LNCaP clone FGC (cell line): ENCODE measurements around the gene MGAT5.

Experiments
- DNase-seq: peaks from one replicate; pipeline ENCODE4 v3.0.0-alpha.2; 2011; ENCODE audit warnings: low read depth
- H3K4me3 ChIP-seq: 2 replicates; pipeline ENCODE4 v1.5.1; 2011; ENCODE audit warnings: mild to moderate bottlenecking, low read depth, low read length, control low read depth
- CTCF ChIP-seq: IDR thresholded peaks from 2 replicates; pipeline ENCODE4 v1.5.1; 2012; ENCODE audit warnings: mild to moderate bottlenecking; ENCODE audit not compliant: control insufficient read depth, insufficient read depth; ENCODE audit errors: extremely low read depth

Gene MGAT5

DNA sequence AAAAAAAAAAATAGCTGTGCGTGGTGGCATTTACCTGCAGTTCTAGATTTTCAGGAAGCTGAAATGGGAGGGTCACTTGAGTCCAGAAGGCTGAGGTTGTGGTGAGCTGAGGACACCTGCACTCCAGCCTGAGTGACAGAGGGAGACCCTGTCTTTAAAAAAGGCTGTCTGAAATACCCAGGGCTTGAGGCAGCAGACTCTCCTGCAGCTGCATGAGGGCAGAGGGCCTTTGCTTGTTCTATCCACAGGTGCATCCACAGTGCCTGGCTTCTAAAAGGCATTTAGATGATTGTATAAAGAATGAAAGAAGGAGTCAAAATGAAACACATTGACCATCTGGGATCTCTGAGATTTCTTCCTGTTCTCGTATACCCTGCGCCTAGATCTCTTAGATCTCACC, 152.9 kb downstream of the MGAT5 start:
- DNase-seq, result no peak
- no peak for TF ChIP-seq CTCF
- H3K4me3 ChIP-seq, result no peak overlapping the region

DNA sequence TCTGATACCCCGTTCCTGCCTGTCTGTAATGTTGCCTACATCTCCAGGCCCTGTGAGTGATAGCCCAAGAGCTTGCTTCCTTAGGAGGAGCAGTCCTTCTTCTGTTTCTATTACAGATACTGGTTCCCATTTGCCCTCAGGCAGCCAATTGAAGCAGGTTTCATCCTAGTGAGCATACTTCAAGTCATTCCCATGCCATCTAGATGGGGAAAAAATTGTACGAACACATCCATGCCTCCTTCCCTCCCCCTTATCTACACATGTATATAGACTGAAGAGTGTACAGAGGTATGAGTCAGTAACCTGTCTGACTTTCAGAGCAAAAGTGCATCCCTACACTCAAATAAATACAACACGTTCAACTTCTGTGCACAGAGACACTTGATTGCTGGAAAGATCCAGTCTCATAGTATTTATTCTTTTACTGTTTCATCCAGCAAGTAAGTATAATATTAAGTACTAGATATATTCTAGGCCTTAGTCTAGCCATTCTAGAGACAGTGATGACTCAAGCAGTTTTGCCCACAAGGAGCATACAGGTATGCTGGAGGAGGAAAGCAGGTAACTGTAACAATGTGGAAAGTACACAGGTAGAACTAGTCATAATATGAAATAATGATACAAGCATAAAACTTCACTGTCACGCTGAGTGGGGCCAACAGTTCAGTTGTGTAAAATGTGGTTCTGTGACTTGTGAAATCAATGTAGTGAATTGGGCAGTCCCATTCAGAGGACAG, 153.4 kb downstream of the MGAT5 start:
- no peak for DNase-seq
- no peak for TF ChIP-seq CTCF
- no peak overlapping the region for H3K4me3 ChIP-seq

- no peak for DNase-seq
- TF ChIP-seq CTCF, result no peak
Observed at GRCh38 chr2:134408386-134408785, 154.5 kb downstream of the MGAT5 start.

DNA sequence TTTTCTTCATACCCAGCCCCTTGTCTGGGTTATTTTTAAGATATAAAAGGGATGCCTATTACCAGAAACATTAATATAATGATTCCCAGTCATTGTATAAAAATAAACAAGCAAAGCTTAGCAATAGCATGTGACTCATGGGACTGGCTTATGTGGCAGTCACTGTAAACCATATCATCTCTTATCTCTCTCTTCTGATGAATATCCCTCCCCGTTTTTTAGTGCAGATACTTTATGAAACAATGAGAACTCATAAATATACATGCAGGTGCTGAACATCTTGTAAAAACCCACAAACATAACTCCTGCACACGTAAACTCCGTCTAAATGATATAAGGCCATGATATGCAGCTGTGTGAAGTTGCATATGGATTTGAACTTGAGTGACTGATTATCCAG, 154.9 kb downstream of the MGAT5 start:
- TF ChIP-seq CTCF, result no peak
- no peak for DNase-seq
- H3K4me3 ChIP-seq, result no peak overlapping the region

More at GRCh38 chr2:134408386-134408785, 154.5 kb downstream of the MGAT5 start:
- H3K4me3 ChIP-seq, result no peak overlapping the region

- TF ChIP-seq CTCF, result no peak
- DNase-seq, result no peak
- H3K4me3 ChIP-seq, result no peak overlapping the region
Observed at GRCh38 chr2:134410006-134410405, 156.1 kb downstream of the MGAT5 start.

DNA sequence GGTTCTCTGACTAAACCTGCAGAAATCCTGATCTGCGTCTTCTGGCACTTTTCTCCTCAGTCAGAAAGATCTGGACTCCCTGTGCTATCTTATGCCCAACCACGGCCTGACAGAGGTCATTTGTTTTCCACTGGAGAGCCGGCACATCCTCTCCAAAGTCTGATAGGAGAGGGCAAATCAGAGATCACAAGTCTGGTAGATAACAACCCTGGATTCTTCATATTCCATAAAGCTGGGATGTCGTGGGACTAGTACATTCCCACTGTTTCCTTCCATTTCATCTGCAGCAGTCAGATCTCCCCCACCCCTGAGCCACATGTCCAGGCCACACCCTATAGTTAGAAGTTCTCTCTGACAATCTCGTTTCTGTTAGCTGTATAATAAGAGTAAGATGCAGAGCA, 157.0 kb downstream of the MGAT5 start:
- no peak for TF ChIP-seq CTCF
- H3K4me3 ChIP-seq, result no peak overlapping the region
- no peak for DNase-seq

DNA sequence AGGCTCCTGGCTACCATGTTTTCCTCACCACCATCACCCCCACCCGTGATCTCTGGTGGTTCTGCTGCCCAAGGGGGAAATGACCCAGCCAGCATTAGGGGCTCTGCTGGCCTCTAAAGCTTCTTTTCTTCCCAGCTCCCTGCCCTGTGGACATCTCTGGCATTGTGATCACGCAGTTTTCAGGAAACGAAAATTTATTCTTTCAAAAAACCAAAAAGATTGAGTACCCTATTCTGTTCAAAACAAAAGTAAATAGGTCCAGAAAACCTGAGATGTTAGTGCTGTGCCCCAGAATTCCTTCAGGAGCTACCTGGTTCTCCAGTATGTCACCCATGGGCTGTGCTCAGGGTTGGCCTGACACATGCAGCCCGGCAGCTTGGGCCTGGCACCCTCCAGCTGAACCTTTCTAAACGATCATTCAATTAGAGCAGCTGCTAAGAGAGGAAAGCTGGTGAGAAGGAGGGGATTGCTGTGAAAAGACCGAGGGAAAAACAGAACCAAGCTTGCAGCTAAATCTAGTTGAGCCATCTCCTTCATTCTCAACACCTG, 157.5 kb downstream of the MGAT5 start:
- H3K4me3 ChIP-seq, result no peak overlapping the region
- TF ChIP-seq CTCF, result no peak

More for the DNA sequence above, 157.5 kb downstream of the MGAT5 start:
- no peak for DNase-seq
